ENCODE results near the gene TBX15.

DNA sequence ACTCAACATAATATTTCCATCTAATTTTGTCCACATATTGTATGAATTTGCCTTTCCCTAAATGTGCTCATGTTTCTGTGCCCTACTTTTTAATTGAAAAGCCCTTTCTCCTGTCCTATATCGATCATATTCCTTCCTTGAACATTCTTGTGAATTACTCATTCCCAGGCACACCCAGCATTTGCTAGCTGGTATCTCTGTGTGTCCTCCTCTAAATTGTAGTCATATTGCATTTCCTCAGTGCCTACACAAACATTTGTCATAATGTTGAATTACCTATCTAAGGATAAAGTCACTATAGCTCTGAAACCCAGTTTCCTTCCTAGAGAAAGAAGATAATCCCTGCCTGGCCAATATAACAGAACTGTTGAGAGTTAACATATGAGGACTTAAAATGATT is 39.6 kb upstream of the TBX15 start:
- TF ChIP-seq, protein P1, sequence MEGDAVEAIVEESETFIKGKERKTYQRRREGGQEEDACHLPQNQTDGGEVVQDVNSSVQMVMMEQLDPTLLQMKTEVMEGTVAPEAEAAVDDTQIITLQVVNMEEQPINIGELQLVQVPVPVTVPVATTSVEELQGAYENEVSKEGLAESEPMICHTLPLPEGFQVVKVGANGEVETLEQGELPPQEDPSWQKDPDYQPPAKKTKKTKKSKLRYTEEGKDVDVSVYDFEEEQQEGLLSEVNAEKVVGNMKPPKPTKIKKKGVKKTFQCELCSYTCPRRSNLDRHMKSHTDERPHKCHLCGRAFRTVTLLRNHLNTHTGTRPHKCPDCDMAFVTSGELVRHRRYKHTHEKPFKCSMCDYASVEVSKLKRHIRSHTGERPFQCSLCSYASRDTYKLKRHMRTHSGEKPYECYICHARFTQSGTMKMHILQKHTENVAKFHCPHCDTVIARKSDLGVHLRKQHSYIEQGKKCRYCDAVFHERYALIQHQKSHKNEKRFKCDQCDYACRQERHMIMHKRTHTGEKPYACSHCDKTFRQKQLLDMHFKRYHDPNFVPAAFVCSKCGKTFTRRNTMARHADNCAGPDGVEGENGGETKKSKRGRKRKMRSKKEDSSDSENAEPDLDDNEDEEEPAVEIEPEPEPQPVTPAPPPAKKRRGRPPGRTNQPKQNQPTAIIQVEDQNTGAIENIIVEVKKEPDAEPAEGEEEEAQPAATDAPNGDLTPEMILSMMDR (conservative IDR thresholded peaks at IDR 0.05) = no peak
- no peak for TF ChIP-seq ZFX (IDR thresholded peaks at IDR 0.05)
